GM20000 (cell line): ENCODE measurements around the gene SPRR1A.

Experiments used
- DNase-seq: peaks from one replicate; pipeline ENCODE4 v3.0.0; 2012; ENCODE audit warnings: low spot score
- CTCF ChIP-seq: IDR thresholded peaks from 2 replicates; pipeline ENCODE4 v1.5.1; 2012; ENCODE audit warnings: mild to moderate bottlenecking, control low read depth; ENCODE audit errors: extremely low read depth, missing control alignments

The SPRR1A gene

DNA sequence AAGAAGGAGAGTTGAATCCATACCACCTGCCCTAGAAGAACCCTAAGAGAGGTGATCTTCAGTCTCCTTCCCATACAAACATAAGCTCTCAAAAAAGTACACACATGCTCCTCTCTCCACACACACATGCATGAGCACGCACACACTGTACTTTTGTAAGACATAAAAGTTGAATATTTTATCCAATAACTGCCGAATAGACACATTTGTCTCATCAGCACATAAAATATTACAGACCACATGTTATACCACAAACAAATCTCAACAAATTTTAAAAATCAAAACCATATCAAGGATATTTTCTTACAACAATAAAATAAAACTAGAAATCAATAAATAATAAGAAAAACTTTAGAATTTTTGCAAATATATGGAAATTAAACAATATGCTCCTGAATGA, 2.7 kb downstream of the SPRR1A start:
- TF ChIP-seq CTCF, result no peak
- no peak for DNase-seq

DNA sequence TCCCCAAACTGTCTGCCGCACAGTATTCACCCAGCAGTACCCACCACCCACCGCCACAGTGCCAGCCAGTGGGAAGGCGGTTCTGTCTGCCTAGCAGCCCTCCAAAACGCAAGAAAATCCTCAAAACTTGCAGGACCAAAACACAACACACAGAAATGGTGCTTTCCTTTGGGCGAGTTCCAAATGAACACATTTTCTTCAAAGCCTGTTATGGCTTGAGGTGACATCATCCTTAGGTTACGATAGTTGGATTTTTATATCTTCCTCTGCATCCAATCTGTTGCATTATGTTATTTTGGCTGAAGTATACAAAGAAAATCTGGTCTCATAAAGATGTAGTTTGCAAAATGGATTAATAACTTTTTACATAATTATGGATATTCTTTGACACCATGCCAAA, 9.3 kb downstream of the SPRR1A start:
- DNase-seq, result no peak
- TF ChIP-seq CTCF, result no peak

- DNase-seq, result no peak
Measured at GRCh38 chr1:152995842-152996241, 12.0 kb downstream of the SPRR1A start.

GRCh38 chr1:152996633-152997400, 12.9 kb downstream of the SPRR1A start:
- DNase-seq, result no peak
- TF ChIP-seq CTCF, result no peak

More at GRCh38 chr1:152995842-152996241, 12.0 kb downstream of the SPRR1A start:
- TF ChIP-seq CTCF, result no peak

DNA sequence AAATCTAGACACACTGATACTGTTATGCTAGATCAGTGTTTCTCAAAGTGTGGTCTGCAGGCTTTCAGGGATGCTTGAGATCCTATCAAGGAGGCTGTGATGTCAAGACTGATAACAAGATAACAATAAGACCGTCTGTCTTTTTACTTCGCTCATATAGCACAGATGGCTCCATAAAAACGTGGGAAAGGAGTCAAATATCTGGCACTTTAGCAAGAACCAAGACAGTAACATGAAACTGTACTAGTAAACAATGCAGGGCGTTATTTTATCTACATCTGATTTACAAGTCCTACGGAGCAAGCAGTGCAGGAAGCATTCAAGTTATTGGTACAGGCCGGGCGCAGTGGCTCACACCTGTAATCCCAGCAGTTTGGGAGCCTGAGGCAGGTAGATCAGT, 14.0 kb downstream of the SPRR1A start:
- no peak for DNase-seq
- no peak for TF ChIP-seq CTCF

DNA sequence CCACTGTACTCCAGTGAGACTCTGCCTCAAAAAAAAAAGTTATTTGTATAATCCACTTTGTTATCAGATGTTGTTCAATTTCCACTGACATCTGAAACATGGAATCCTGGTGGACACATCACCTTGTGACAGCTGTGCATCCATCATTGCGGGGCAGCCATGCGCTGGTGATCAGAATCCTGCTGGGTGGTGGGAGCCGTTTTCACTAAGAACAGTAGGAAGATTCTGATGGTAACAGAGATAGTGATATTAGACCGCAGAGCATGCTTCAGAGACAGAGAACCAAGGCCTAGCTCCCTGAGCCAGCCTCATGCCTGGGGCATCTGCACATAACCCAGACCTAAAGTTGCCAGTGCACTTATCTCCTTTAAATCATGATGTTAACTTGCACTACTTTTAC, 14.6 kb downstream of the SPRR1A start:
- no peak for TF ChIP-seq CTCF
- no peak for DNase-seq

DNA sequence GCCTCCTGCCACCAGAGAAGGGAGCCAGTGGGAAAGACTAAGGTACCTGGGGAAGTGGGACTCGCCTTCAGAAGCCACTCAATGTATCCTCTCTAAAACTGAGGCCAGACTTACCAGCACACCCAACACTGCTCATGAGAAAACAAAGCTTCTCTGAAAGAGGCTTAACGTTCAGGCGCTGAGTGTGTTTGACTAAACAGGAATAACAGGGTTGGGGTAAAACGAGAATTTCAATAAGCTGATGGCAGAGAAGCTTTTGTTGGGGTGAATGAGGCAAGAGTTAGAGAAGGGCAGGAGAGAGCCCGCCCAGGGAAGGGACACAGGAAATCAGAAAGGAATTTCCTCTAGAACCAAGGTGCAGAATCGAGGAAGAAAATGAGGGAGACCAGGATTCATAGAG, 15.9 kb downstream of the SPRR1A start:
- TF ChIP-seq CTCF, result no peak
- DNase-seq, result no peak
